ENCODE results near the gene MAP3K5.
A peak's percentile ranks its signal among the peaks of the same experiment; 100 is the strongest.

MAP3K5 gene

GRCh38 chr6:136562211-136562610 lies 230.1 kb downstream of the MAP3K5 start:
- DNase-seq, result no peak

GRCh38 chr6:136553166-136553787 lies 239.0 kb downstream of the MAP3K5 start:
- DNase-seq, result no peak

DNA sequence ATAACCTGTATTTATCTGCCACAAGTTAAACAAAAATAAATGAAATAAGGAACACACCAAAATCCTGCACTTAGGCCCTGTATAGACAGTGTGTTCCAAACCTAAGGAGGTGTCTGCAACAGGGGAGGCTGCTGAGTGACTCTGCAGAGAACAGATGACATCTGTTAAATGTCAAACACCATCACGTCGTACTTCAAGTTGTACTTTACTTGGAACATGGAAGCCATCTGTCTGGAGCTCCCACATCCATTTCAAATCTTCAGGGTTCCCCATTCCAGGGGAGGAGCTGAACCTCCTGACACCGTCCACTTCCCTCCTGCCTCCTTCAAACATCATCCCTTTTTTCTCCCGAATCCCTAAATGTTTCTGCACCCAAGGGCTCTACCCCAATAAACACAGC lies 240.2 kb downstream of the MAP3K5 start:
- no peak for DNase-seq

GRCh38 chr6:136551103-136551502 lies 241.2 kb downstream of the MAP3K5 start:
- DNase-seq, result no peak

- DNase-seq, result peak; percentile 33
These were observed 241.8 kb downstream of the MAP3K5 start, which contains the start of gene MAP7 for GRCh38 chr6:136550330-136551071. TSS of gene MAP7 (minus strand) at chr6:136550422. CDS start at chr6:136550408, 14 bp downstream.

- DNase-seq, result peak; percentile 21
These were observed 242.3 kb downstream of the MAP3K5 start for GRCh38 chr6:136550045-136550329.

- no peak for DNase-seq
These were observed 242.8 kb downstream of the MAP3K5 start for GRCh38 chr6:136549300-136550044.

- no peak for DNase-seq
These were observed 243.5 kb downstream of the MAP3K5 start for GRCh38 chr6:136548582-136549299.

DNA sequence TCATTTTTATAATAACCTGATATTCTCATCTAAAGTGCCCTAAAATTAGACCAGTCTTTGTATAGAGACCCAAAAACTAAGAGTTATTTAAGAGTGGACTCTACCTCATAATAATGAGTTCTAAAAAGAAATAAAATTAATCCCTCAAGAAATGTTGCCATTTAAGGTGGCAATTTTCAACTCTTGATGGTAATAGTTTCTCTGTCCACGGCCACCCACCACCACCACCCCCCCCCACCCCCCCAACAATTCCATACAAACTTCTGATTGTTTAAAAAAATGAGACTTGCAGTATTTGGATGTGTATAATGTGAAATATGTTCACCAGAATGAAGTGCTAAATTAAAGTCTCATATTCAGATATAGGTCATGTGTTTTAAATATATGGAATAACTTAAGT lies 244.4 kb downstream of the MAP3K5 start:
- DNase-seq, result no peak

DNA sequence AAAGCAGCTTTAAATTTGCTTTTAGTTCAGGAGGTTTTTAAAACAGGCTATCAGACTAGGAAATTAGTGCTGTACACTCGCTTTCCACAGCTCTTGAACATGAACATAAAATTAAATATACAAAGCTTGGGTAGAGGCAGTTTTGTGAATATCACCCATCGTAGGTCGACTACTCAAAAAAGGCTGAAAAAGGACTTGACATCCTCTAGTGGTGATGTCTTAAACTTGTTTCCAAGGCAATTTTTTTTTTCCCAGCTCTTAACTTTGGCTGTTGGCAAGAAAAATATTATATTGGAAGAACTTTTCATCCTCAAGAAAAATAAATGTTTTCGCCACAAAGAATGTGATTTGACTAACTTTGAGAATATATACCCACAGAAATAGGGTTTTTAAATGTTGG lies 244.9 kb downstream of the MAP3K5 start:
- peak; percentile 23 for DNase-seq

- no peak for DNase-seq
These were observed 245.9 kb downstream of the MAP3K5 start for GRCh38 chr6:136546331-136546730.

GRCh38 chr6:136544326-136544725 lies 248.0 kb downstream of the MAP3K5 start:
- DNase-seq, result no peak

DNA sequence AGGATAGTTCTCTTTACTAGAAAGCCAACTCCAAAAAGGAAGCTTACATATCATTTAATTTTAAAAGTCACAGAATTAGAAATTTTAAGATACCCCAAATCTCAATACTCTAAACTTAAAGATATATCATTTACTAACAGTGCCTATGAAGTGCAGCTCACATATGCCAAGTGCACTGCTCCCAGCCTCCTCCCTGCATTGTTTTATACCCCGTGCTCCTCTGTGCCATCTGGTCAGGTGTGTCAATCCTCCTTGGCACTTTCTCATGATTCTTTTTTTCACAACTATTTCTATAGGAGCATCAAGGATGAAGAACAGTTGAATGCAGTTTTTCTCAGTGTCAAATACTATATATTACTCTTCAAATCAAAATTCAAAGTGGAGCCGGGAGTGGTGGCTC lies 250.9 kb downstream of the MAP3K5 start:
- no peak for DNase-seq

- no peak for DNase-seq
These were observed 252.2 kb downstream of the MAP3K5 start for GRCh38 chr6:136539967-136540652.

DNA sequence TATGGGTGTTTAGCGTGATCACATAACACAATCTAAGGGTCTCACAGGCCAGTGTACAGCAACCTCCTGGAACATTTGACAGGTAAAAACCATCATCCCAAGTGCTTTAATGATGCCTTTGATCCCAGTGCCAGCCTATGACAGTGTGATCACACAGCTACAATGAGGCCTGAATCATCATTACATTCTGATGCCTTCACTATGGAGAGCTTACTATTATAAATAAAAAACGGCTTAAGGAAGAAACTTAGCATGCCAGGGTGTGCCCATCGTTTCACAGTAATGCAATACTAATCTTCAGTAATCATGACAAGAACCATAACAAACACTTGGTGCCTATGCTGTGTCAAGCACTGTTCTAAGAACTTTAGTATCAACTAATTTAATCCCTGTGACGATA lies 253.4 kb downstream of the MAP3K5 start:
- DNase-seq, result no peak

DNA sequence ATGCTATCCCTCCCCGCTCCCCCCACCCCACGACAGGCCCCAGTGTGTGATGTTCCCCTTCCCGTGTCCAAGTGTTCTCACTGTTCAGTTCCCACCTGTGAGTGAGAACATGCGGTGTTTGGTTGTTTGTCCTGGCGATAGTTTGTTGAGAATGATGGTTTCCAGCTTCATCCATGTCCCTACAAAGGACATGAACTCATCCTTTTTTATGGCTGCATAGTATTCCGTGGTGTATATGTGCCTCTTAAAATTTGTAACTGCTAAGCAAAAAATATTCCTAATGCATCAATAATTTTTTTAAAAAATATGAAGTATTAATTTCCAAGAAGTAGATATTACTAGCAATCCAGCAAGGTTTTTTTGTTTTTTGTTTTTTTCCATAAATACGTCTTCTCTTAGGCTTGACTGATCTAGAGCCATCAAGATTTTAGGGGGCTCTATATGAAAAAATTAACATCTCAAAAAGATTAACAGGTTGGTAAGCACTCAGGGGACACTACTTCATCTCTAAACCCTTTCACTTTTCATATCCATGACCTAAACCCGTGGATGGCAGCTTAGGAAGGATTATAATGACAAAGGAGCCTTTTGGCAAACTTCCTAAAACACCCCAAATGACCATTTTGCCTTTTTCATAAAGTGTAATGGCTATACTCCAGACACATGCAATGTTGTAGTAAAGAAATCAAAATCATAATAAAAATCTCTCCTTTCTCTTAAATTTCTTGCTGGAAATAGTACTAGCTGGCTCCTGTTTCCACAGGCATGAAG lies 256.2 kb downstream of the MAP3K5 start:
- DNase-seq, result no peak

- no peak for DNase-seq
These were observed 257.1 kb downstream of the MAP3K5 start for GRCh38 chr6:136535017-136535765.

DNA sequence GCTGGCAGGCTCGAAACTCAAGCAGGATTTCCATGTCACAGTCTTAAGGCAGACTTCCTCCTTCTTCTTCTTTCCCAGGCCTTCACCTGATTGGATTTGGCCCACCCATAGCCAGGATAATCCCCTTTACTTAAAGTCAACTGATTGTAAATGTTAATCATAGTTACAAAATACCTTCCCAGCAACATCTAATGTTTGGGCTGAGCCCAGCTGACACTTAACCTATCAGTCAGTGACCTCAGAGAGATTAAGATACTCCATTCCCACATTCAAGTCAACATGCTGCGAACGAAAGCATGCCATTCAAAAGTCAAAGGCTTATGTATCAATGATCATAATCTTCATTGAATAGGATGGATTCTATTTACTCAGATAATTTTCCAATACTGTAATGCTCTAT lies 258.0 kb downstream of the MAP3K5 start:
- DNase-seq, result no peak

DNA sequence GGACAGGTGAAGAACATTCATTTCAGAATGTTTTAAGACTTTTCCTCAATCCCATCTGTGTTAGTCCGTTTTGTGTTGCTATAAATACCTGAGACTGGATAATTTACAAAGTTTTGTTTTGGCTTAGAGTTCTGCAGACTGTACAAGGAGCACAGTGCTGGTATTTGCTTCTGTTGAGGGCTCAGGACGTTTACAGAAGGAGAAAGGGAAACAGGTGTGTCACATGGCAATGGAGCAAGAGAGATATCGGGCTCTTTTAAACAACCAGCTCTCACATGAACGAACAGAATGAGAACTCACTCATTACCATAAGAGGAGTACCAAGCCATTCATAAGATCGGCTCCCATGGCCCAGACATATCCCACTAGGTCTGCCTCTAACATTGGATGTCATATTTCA lies 258.8 kb downstream of the MAP3K5 start:
- DNase-seq, result no peak

DNA sequence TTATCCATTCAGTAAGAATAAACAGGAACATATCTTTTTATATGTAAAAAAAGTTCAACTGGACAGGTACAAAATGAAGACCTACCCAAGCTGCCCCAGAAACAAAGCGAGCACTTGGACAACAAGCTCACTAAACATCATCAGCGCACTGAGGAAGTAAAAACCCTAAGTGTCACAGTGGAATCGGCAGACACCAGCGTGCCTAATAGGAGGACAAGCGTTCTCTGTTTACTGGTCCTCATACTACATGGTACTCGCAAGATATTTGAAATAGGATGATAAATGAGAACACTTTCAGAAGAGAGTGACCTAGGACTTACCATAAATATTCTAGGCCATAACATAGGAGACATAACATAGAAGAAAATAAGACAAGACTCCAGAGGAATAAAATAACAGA lies 260.2 kb downstream of the MAP3K5 start:
- DNase-seq, result no peak

GRCh38 chr6:136529710-136530109 lies 262.6 kb downstream of the MAP3K5 start:
- no peak for DNase-seq

Measured in EL (cell line).